NCI-H1436 treated with DMSO at 0.1 percent for 48 hours (cell line): ENCODE data around the gene NAPG.
"Not testable (repeated sequence)": the region's sequence is repeated elsewhere in the genome, so short reads cannot be mapped to it uniquely, and the experiment has no call there.

Experiments
- DNase-seq: peaks from one replicate; lab custom pipeline; 2025; lab: John Stamatoyannopoulos, UW

NAPG gene

DNA sequence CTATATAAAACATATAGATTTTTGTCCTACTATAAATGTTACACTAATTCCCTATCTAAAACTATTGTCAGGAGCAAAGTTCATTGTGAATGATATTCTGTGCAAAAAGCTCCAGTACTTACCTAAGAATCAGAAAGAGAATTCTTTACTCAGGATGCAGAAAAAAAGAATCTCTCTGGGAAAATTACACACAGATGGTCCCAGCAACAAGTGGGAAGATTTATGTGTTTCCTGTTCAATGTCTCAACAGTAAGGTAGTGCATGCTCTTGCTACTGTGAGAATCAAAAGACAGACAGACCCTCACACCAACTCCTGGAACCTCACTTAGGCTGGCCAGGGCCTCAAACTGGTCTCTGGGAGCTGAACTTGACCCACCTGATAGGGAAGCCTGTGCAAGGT is 11.2 kb upstream of the NAPG start:
- no peak for DNase-seq

DNA sequence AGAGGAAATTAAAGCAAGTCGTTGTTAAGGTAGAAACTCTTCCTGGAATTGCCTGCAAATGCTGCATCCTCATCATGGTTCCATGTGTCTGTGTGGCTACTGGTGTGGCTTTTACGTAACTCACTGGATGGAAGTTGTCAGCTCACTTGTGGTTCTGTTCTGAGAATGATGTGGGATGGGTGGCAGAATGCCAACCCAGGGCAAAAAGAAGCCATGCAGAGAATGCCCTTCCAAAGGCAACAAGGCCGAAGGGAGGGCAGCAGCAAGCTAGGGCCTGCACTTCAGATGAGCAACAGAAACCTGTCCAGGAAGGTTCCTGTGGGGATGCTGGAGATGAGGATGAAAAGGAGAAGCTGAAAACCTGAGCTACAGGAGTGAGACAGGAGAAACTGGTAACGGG is 10.4 kb upstream of the NAPG start:
- DNase-seq, result no peak

DNA sequence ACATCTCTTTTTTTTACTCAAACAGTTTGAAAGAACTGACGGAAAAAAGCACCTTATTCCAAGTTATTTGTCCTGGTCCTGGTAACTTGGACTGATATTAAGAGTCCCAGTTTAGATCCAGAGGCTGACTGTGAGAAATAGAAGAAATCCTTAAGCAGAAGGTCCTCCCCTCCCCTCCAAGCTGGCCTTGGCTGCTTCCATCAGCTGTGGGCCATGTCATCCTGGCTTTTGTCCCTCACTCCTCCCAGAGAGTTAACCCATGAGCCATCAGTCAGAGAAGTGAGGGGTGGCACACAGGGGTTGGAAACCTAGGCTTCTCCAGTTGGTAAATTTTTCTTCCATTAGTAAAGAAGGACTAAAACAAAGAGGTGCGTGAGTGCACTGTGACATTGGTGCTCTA is 9.7 kb upstream of the NAPG start:
- no peak for DNase-seq

- no peak for DNase-seq
Observed at GRCh38 chr18:10518595-10519255, 7.1 kb upstream of the NAPG start.

- no peak for DNase-seq
Observed at GRCh38 chr18:10519366-10519765, 6.5 kb upstream of the NAPG start.

- peak; percentile 16 for DNase-seq
Observed at GRCh38 chr18:10519999-10520935, 5.6 kb upstream of the NAPG start.

GRCh38 chr18:10521566-10521965 is 4.3 kb upstream of the NAPG start:
- DNase-seq, result no peak

- no peak for DNase-seq
Observed at GRCh38 chr18:10522574-10522973, 3.3 kb upstream of the NAPG start.

GRCh38 chr18:10523544-10523943 is 2.3 kb upstream of the NAPG start:
- DNase-seq, result no peak

- no peak for DNase-seq
Observed at GRCh38 chr18:10524507-10525370, 1.1 kb upstream of the NAPG start.

- DNase-seq, result no peak
Observed at GRCh38 chr18:10525371-10525691, 496 bp upstream of the NAPG start.

GRCh38 chr18:10526561-10526949 is 728 bp downstream of the NAPG start:
- no peak for DNase-seq

DNA sequence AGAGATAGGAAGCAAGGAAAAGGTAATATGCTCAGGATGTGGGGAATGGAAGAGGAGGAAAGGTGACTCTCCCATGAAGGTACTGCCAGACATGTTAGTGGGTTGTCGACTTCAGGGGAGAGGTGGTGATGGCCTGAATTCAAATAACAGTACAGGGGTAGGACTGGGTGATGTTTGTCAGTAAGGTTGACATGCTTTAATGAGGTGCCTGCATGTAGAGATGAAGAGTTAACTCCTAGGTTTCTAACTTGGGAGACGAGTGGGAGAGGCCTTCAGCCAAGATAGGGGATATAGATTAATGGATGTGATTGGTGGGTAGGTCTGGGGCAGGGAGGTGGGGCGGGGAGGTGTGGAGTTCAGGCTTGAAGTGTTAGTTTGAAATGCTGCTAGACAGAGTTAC is 2.6 kb downstream of the NAPG start:
- DNase-seq, result no peak

DNA sequence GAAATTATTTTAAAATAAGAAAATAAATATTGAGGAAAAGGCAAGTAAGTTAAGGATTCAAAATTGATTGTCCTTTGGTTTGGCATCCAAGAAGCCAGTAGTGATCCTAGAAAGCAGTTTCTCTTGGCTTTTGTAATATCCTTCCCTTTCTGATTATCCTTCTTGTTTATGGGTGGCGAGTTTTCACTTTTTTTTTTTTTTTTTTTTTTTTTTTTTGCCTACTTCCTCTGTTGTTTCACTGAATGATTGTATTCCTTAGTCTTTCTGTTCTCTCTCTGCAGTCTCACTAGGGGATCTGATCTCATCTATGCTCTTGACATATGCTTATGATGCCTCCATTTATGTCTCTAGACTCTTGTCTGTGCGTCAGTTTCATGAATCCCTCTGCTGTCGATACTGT is 4.2 kb downstream of the NAPG start:
- no peak for DNase-seq

DNA sequence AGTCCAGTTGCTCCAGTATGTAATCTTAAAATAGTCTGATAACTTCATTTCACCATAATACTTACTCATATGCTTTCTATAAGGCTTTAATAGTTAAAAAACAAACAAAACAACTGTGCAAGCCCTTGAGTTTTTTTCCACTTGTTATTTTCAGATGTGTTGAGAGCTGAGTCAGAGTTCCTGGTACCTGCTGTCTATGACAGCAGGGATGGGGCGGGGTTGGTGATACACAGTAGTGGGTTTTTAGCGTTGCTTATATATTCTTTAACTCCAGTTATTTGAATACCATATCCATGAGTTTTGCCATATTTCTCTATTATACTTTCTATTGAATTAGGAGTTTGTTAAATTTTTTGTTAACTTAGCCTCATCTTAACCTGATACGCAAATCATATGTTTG is 5.0 kb downstream of the NAPG start:
- DNase-seq, result no peak

- no peak for DNase-seq
Observed at GRCh38 chr18:10533111-10533510, 7.3 kb downstream of the NAPG start.

GRCh38 chr18:10536280-10536679 is 10.5 kb downstream of the NAPG start:
- no peak for DNase-seq

- no peak for DNase-seq
Observed at GRCh38 chr18:10537765-10538164, 11.9 kb downstream of the NAPG start.

DNA sequence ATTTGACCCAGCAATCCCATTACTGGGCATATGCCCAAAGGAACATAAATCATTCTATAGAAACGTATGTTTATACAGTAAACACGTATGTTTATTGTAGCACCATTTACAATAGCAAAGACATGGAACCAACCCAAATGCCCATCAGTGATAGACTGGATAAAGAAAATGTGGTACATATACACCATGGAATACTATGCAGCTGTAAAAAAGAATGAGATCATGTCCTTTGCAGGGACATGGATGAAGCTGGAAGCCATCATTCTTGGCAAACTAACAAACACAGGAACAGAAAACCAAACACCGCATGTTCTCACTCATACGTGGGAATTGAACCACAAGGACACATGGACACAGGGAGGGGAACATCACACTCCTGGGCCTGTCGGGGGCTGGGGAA is 13.3 kb downstream of the NAPG start:
- not testable (repeated sequence) for DNase-seq

DNA sequence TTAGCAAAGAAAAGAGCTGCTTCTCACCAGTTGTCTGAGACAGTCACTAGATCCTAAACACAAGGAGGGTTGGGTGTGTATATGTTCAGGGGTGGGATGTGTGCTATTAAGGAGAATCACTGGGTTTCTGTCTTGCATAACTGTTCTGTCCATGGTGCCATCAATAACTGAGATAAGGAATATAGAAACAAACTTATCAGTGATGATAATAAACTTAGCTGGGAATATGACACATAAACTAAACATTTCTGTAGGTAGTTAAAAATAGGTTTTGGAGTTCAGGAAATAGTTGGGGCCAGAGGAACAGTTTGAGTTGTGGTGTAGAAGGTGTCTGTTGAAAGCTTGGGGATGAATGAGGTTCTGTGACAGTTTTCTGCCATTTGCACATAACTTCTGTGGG is 17.4 kb downstream of the NAPG start:
- no peak for DNase-seq

- DNase-seq, result no peak
Observed at GRCh38 chr18:10544093-10544748, 18.4 kb downstream of the NAPG start.
